SHP77 (cell line): ENCODE data around the gene KCND3.
"Not testable (repeated sequence)": the region's sequence is repeated elsewhere in the genome, so short reads cannot be mapped to it uniquely, and the experiment has no call there.

ENCODE experiments used
- DNase-seq, 2 experiments: peaks; one replicate each; lab custom pipeline; 2025; lab: John Stamatoyannopoulos, UW

The KCND3 gene

GRCh38 chr1:111813440-111814304, 175.8 kb downstream of the KCND3 start:
- DNase-seq, result peak in 1 of 2 experiments; percentile 3

GRCh38 chr1:111812306-111812705, 177.2 kb downstream of the KCND3 start:
- no peak for DNase-seq

- DNase-seq, result no peak
Observed at GRCh38 chr1:111811891-111812290, 177.6 kb downstream of the KCND3 start.

GRCh38 chr1:111805251-111805650, 184.2 kb downstream of the KCND3 start:
- DNase-seq, result no peak

- DNase-seq, result peak; percentile 80 to 83
Observed at GRCh38 chr1:111804776-111805175, 184.7 kb downstream of the KCND3 start.

GRCh38 chr1:111803951-111804350, 185.5 kb downstream of the KCND3 start:
- DNase-seq, result no peak

GRCh38 chr1:111802984-111803383, 186.5 kb downstream of the KCND3 start:
- no peak for DNase-seq

- DNase-seq, result peak in 1 of 2 experiments; percentile 8
Observed at GRCh38 chr1:111802110-111802509, 187.4 kb downstream of the KCND3 start.

GRCh38 chr1:111801071-111801850, 188.2 kb downstream of the KCND3 start:
- peak in 1 of 2 experiments; percentile 4 for DNase-seq

- not testable (repeated sequence) for DNase-seq
Observed at GRCh38 chr1:111799722-111800121, 189.7 kb downstream of the KCND3 start.

- DNase-seq, result no peak
Observed at GRCh38 chr1:111798580-111798979, 190.9 kb downstream of the KCND3 start.

GRCh38 chr1:111795401-111795800, 194.1 kb downstream of the KCND3 start:
- DNase-seq, result no peak

- peak in 1 of 2 experiments; percentile 6 for DNase-seq
Observed at GRCh38 chr1:111793923-111794322, 195.5 kb downstream of the KCND3 start.

- no peak for DNase-seq
Observed at GRCh38 chr1:111792249-111792648, 197.2 kb downstream of the KCND3 start.

GRCh38 chr1:111791776-111792175, 197.7 kb downstream of the KCND3 start:
- DNase-seq, result no peak

- no peak for DNase-seq
Observed at GRCh38 chr1:111789666-111790316, 199.7 kb downstream of the KCND3 start.

- DNase-seq, result no peak
Observed at GRCh38 chr1:111789142-111789541, 200.3 kb downstream of the KCND3 start.

GRCh38 chr1:111786669-111787207, 202.7 kb downstream of the KCND3 start:
- DNase-seq, result no peak

- no peak for DNase-seq
Observed at GRCh38 chr1:111784273-111784901, 205.1 kb downstream of the KCND3 start.

GRCh38 chr1:111779546-111779945, 209.9 kb downstream of the KCND3 start:
- DNase-seq, result no peak

- DNase-seq, result no peak
Observed at GRCh38 chr1:111778541-111779051, 210.9 kb downstream of the KCND3 start.
